Neural cell (in vitro differentiated cells): ENCODE measurements around the gene ETV7. TPM values are rescaled to one million over a fixed set of nuclear protein-coding genes. Genes with fewer than 3 reads are reported as not detected.

ENCODE experiments used
- H2AFZ ChIP-seq: fragments of 200-600, 300-800 bp; sonication (generic), shearing (Covaris generic); 2 replicates; pipeline ENCODE4 v1.6.0; 2014; ENCODE audit warnings: low read depth, mild to moderate bottlenecking, antibody characterized with exemption, low read length, moderate library complexity
- H3F3A ChIP-seq: fragments of 200-600 bp; shearing (Covaris generic); 2 replicates; pipeline ENCODE4 v1.6.1; 2016; ENCODE audit warnings: mild to moderate bottlenecking, moderate library complexity, mixed read lengths, antibody characterized with exemption, low read length; ENCODE audit not compliant: insufficient read depth, poor library complexity, severe bottlenecking
- H3K27ac ChIP-seq: fragments of 200-600, 300-800 bp; sonication (generic), shearing (Covaris generic); 2 replicates; pipeline ENCODE4 v1.5.1; 2014; ENCODE audit warnings: mild to moderate bottlenecking, low read length, moderate library complexity
- H3K27me3 ChIP-seq: fragments of 300-800, 200-600 bp; sonication (generic), shearing (Covaris generic); 2 replicates; pipeline ENCODE4 v1.6.0; 2014; ENCODE audit warnings: mild to moderate bottlenecking, low read depth, low read length, moderate library complexity; ENCODE audit not compliant: insufficient read depth
- H3K36me3 ChIP-seq: fragments of 300-800, 200-600 bp; sonication (generic), shearing (Covaris generic); 2 replicates; pipeline ENCODE4 v1.5.1; 2014; ENCODE audit warnings: mild to moderate bottlenecking, antibody characterized with exemption, low read length, moderate library complexity; ENCODE audit not compliant: insufficient read depth
- H3K4me2 ChIP-seq: fragments of 300-800, 200-600 bp; sonication (generic), shearing (Covaris generic); 2 replicates; pipeline ENCODE4 v1.6.0; 2014; ENCODE audit warnings: mild to moderate bottlenecking, low read length
- H3K4me3 ChIP-seq: fragments of 300-800, 200-600 bp; sonication (generic), shearing (Covaris generic); 2 replicates; pipeline ENCODE4 v1.5.1; 2014; ENCODE audit warnings: mild to moderate bottlenecking, low read length, moderate library complexity
- H3K79me2 ChIP-seq: fragments of 200-600 bp; shearing (Covaris generic); replicated peaks from 2 replicates; pipeline ENCODE4 v1.6.0; 2014; ENCODE audit warnings: mild to moderate bottlenecking, low read length, moderate library complexity; ENCODE audit not compliant: insufficient read depth
- H3K9ac ChIP-seq: fragments of 300-800, 200-600 bp; sonication (generic), shearing (Covaris generic); 2 replicates; pipeline ENCODE4 v1.6.1; 2016; ENCODE audit warnings: mild to moderate bottlenecking, low read length, mixed read lengths
- H3K9me2 ChIP-seq: fragments of 200-600 bp; shearing (Covaris generic); 2 replicates; pipeline ENCODE4 v1.6.1; 2016; ENCODE audit warnings: mild to moderate bottlenecking, low read length, mixed read lengths; ENCODE audit not compliant: insufficient read depth
- H3K9me3 ChIP-seq: fragments of 200-600, 300-800 bp; sonication (generic), shearing (Covaris generic); 2 replicates; pipeline ENCODE4 v1.6.1; 2016; ENCODE audit warnings: mild to moderate bottlenecking, mixed run types, low read length, moderate library complexity, mixed read lengths
- H4K20me1 ChIP-seq: fragments of 200-600 bp; shearing (Covaris generic); 2 replicates; pipeline ENCODE4 v1.6.1; 2016; ENCODE audit warnings: mild to moderate bottlenecking, mixed run types; ENCODE audit not compliant: insufficient read depth
- EP300 ChIP-seq: fragments of 450-650 bp; conservative IDR thresholded peaks from 2 replicates; pipeline ENCODE4 v1.6.1; 2014; ENCODE audit warnings: antibody characterized with exemption, mild to moderate bottlenecking, moderate library complexity; ENCODE audit not compliant: poor library complexity, severe bottlenecking
- EZH2 ChIP-seq: fragments of 200-600, 300-800 bp; shearing (Covaris generic), sonication (generic); IDR thresholded peaks from 2 replicates; pipeline ENCODE4 v1.6.1; 2014; ENCODE audit warnings: antibody characterized with exemption, low read length, borderline replicate concordance, mild to moderate bottlenecking; ENCODE audit not compliant: insufficient read depth, poor library complexity, severe bottlenecking
- MXI1 ChIP-seq: fragments of 450-650 bp; conservative IDR thresholded peaks from 2 replicates; pipeline ENCODE4 v1.6.1; 2014; ENCODE audit warnings: antibody characterized with exemption, mild to moderate bottlenecking; ENCODE audit not compliant: poor library complexity, severe bottlenecking
- POLR2AphosphoS5 ChIP-seq: IDR thresholded peaks from 2 replicates; pipeline ENCODE4 v1.6.1; 2012
- RAD21 ChIP-seq: fragments of 450-650 bp; conservative IDR thresholded peaks from 2 replicates; pipeline ENCODE4 v1.6.1; 2014; ENCODE audit warnings: antibody characterized with exemption, mild to moderate bottlenecking, moderate library complexity
- SMC3 ChIP-seq: fragments of 450-650 bp; conservative IDR thresholded peaks from 2 replicates; pipeline ENCODE4 v1.6.1; 2014; ENCODE audit warnings: antibody characterized with exemption, mild to moderate bottlenecking, moderate library complexity; ENCODE audit not compliant: poor library complexity
- TAF1 ChIP-seq: IDR thresholded peaks from 2 replicates; pipeline ENCODE4 v1.6.1; 2012; ENCODE audit warnings: low read depth
- polyA plus RNA-seq: library from polyadenylated mRNA; depleted of rRNA; stranded (reverse); fragments of >200 nt; gene quantifications from 2 replicates; pipeline ENCODE4 v1.2.3, GENCODE V29; 2014
- TF ChIP-seq, protein P1 (sequence below): IDR thresholded peaks from 2 replicates; pipeline ENCODE4 v1.6.1; 2012; ENCODE audit warnings: borderline replicate concordance
- TF ChIP-seq, protein P2 (sequence below): fragments of 450-650 bp; IDR thresholded peaks from 2 replicates; pipeline ENCODE4 v1.5.1; 2014; ENCODE audit warnings: antibody characterized with exemption, mild to moderate bottlenecking, moderate library complexity; ENCODE audit not compliant: poor library complexity, severe bottlenecking

The ETV7 gene
- polyA plus RNA-seq, 1 donor from 2014 or later, result not detected

DNA sequence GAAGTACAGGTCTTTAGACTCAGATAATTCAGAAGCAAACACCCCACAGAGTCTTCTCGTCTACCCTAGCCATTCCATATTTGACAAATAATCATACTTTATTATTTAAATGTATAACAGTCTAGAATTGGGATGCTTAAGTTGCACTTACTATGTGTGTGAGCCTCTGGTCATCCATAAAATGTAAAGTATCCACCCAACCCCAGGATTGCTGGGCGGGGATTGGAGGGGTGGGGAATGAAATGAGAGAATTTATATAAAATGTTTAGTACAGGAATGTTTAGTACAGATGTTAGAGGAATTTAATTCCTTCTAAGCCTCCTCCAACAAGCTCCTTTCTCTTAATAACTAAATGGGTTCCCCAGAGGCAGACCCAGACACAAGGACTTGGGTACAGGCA is 67.6 kb downstream of the ETV7 start:
- H3K79me2 ChIP-seq, result no peaks in the 10 kb centered on the region
- H3K27me3 ChIP-seq, result no peaks in the 10 kb centered on the region
- H3K36me3 ChIP-seq, result no peaks in the 10 kb centered on the region
- no peaks in the 10 kb centered on the region for H4K20me1 ChIP-seq
- no peak overlapping the region for H3K4me2 ChIP-seq
- H3F3A ChIP-seq, result no peaks in the 10 kb centered on the region
- no peaks in the 10 kb centered on the region for H3K9me3 ChIP-seq
- no peak overlapping the region for H3K9ac ChIP-seq
- no peak overlapping the region for H2AFZ ChIP-seq
- no peak overlapping the region for H3K4me3 ChIP-seq
- TF ChIP-seq, protein P1, sequence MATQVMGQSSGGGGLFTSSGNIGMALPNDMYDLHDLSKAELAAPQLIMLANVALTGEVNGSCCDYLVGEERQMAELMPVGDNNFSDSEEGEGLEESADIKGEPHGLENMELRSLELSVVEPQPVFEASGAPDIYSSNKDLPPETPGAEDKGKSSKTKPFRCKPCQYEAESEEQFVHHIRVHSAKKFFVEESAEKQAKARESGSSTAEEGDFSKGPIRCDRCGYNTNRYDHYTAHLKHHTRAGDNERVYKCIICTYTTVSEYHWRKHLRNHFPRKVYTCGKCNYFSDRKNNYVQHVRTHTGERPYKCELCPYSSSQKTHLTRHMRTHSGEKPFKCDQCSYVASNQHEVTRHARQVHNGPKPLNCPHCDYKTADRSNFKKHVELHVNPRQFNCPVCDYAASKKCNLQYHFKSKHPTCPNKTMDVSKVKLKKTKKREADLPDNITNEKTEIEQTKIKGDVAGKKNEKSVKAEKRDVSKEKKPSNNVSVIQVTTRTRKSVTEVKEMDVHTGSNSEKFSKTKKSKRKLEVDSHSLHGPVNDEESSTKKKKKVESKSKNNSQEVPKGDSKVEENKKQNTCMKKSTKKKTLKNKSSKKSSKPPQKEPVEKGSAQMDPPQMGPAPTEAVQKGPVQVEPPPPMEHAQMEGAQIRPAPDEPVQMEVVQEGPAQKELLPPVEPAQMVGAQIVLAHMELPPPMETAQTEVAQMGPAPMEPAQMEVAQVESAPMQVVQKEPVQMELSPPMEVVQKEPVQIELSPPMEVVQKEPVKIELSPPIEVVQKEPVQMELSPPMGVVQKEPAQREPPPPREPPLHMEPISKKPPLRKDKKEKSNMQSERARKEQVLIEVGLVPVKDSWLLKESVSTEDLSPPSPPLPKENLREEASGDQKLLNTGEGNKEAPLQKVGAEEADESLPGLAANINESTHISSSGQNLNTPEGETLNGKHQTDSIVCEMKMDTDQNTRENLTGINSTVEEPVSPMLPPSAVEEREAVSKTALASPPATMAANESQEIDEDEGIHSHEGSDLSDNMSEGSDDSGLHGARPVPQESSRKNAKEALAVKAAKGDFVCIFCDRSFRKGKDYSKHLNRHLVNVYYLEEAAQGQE, result no peak
- no peak for TF ChIP-seq MXI1
- no peak for TF ChIP-seq SMC3
- no peak for TF ChIP-seq POLR2AphosphoS5
- TF ChIP-seq, protein P2, sequence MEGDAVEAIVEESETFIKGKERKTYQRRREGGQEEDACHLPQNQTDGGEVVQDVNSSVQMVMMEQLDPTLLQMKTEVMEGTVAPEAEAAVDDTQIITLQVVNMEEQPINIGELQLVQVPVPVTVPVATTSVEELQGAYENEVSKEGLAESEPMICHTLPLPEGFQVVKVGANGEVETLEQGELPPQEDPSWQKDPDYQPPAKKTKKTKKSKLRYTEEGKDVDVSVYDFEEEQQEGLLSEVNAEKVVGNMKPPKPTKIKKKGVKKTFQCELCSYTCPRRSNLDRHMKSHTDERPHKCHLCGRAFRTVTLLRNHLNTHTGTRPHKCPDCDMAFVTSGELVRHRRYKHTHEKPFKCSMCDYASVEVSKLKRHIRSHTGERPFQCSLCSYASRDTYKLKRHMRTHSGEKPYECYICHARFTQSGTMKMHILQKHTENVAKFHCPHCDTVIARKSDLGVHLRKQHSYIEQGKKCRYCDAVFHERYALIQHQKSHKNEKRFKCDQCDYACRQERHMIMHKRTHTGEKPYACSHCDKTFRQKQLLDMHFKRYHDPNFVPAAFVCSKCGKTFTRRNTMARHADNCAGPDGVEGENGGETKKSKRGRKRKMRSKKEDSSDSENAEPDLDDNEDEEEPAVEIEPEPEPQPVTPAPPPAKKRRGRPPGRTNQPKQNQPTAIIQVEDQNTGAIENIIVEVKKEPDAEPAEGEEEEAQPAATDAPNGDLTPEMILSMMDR, result no peak
- no peak for TF ChIP-seq RAD21
- TF ChIP-seq EZH2, result no peak
- no peak for TF ChIP-seq TAF1
- no peak for TF ChIP-seq EP300
- H3K27ac ChIP-seq, result no peak overlapping the region
- no peaks in the 10 kb centered on the region for H3K9me2 ChIP-seq

- Histone ChIP-seq H3K4me2 (no peak overlapping the region), H3K79me2 (no peaks in the 10 kb centered on the region), H3K9me2 (no peaks in the 10 kb centered on the region), H3K36me3 (no peaks in the 10 kb centered on the region), H3F3A (no peaks in the 10 kb centered on the region), H3K27me3 (no peaks in the 10 kb centered on the region), H3K4me3 (no peak overlapping the region), H3K9ac (no peak overlapping the region), H2AFZ (no peak overlapping the region), H4K20me1 (no peaks in the 10 kb centered on the region), H3K9me3 (no peaks in the 10 kb centered on the region), H3K27ac (no peak overlapping the region)
- TF ChIP-seq TAF1 (no peak), RAD21 (no peak), SMC3 (no peak)
Measured at GRCh38 chr6:36319436-36319762, 68.1 kb downstream of the ETV7 start.
